OCI-M1 (cell line): Measurements from ENCODE around the gene TRIM29.
A peak's percentile ranks its signal among the peaks of the same experiment; 100 is the strongest.
"Not testable (repeated sequence)": the region's sequence is repeated elsewhere in the genome, so short reads cannot be mapped to it uniquely, and the experiment has no call there.

Source experiments
- DNase-seq: peaks from one replicate; lab custom pipeline; 2025; lab: John Stamatoyannopoulos, UW

The TRIM29 gene, protein sequence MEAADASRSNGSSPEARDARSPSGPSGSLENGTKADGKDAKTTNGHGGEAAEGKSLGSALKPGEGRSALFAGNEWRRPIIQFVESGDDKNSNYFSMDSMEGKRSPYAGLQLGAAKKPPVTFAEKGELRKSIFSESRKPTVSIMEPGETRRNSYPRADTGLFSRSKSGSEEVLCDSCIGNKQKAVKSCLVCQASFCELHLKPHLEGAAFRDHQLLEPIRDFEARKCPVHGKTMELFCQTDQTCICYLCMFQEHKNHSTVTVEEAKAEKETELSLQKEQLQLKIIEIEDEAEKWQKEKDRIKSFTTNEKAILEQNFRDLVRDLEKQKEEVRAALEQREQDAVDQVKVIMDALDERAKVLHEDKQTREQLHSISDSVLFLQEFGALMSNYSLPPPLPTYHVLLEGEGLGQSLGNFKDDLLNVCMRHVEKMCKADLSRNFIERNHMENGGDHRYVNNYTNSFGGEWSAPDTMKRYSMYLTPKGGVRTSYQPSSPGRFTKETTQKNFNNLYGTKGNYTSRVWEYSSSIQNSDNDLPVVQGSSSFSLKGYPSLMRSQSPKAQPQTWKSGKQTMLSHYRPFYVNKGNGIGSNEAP

GRCh38 chr11:120137611-120138521 lies at the start of gene TRIM29:
Gene TRIM29, minus strand, starts transcription at chr11:120138113. Its CDS starts 82 bp downstream, at chr11:120138031.
- no peak for DNase-seq

GRCh38 chr11:120186774-120187591 lies 49.1 kb upstream of the TRIM29 start:
- no peak for DNase-seq

DNA sequence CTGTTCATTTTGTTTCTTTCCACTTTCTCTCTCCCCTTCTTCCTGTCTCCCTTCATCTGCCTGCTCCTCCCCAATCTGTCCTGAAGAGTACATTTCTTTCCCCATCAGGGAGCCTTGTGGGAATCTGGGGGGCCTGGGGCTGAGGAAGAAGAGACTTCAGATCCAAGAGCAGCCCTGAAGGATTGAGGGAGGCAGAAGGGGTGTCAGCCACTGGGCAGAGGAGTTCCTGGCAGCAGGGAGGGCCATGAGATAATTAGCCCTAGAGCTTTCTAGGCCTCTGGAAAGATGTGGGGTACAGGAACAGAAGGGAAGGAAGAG lies 48.5 kb upstream of the TRIM29 start:
- DNase-seq = no peak

DNA sequence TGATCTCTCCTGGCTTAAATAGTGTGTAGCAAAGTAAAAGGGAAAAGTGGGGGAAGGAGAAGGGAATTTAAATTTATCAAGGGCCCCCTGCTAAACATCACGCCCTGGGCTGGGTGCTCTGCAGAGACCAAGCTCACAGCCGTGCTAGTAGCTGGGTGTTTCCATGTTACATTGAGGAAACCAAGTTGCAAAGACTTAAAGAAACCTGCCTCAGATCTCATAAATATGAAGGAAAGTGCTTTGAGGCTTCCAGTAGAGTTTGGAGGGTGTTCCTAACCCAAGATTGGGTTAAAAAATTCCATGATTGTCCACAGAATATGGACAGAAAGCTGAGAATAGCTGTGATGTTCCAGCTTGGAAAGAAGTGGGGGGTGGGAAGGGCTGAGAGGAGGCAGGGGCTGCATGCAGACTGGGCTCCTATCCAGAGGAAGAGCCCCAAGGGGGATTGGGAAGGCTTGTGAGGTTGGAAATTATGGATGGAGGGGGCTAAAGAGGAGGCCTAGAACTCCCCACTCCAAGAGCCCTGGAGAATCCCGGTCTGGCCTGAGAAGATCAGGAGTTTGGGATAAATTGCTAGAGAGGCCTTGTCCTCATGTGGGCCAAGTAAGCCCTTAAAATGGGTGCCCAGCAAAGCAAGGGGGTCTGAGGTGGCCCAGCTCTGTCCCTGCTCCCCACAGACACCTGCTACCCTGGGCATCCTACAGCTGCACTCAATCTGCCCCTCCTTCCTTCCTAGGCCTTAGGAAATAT lies 48.0 kb upstream of the TRIM29 start:
- DNase-seq = no peak

- no peak for DNase-seq
Measured at GRCh38 chr11:120184946-120185705, 47.2 kb upstream of the TRIM29 start.

DNA sequence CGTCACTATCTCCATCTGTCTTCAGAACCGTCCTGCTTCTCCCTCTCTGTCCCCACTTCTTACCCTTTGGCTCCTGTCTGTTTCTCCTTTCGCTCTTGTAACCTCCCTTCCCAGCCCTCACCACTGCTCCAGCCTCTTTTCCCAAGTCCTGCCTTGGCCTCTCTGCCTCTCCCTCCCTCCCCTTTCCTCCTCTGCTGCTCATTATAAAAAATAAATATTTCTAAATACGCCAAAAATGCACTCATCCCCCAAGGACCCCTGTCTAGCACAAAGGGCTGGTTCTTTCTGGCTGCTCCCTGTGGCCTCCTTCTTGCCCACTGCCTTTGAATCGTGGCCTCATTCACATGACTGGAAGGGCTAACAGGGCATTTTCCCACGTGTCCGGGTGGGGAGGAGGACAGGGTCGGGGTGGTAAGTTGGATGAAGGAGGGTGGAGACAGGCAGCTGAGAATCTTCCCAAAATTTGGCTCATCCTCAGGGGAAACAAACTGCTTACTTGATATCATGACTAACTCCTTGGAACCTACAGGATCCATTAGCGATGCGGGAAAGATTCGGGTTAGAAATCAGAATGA lies 46.5 kb upstream of the TRIM29 start:
- no peak for DNase-seq

DNA sequence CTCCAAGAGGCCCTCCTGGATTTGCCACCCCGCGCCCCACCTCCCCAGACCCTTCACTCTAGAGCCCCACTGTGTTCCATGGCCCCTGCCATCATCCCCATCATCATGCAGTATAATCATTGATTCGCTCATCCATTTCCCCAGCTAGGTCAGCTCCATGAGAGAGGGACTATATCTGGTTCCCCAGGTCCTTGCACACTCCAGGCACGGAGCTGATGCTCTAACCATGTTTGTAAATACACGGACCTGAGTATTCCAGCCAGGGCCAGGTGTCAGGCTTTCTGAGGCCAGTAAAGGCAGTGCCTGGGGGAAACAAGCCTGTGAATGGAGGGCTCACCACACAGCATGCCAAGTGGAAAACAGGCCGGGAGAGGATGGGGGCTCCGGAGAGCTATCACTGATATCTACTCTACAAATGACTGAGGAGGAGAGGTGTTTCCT lies 45.8 kb upstream of the TRIM29 start:
- no peak for DNase-seq

GRCh38 chr11:120182790-120183491 lies 45.0 kb upstream of the TRIM29 start:
- DNase-seq = peak; percentile 70

DNA sequence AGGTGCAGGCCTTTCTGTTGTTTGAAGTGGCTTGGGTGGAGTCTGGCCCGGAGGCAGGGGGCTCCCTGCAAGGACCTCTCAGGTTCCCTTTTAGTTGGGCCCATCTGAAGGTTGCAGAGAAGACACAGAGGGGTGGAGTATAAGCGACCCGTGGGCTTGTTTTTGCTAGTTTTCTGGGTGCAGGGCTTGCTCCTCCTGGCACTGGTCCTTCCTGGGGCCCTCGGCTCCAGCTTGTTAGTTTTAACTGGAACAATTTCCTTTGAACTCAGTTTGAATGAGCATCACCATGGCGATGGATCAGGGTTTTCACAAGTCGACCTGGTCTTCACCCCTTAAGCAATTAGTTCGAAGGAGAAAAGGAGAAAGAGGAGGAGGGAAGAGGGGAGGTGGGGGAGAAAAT lies 44.5 kb upstream of the TRIM29 start:
- DNase-seq = no peak

- no peak for DNase-seq
Measured at GRCh38 chr11:120181376-120181975, 43.6 kb upstream of the TRIM29 start.

GRCh38 chr11:120180551-120181232 lies 42.8 kb upstream of the TRIM29 start:
- DNase-seq = no peak

GRCh38 chr11:120180063-120180462 lies 42.1 kb upstream of the TRIM29 start:
- DNase-seq = not testable (repeated sequence)

- no peak for DNase-seq
Measured at GRCh38 chr11:120179057-120179672, 41.3 kb upstream of the TRIM29 start.

DNA sequence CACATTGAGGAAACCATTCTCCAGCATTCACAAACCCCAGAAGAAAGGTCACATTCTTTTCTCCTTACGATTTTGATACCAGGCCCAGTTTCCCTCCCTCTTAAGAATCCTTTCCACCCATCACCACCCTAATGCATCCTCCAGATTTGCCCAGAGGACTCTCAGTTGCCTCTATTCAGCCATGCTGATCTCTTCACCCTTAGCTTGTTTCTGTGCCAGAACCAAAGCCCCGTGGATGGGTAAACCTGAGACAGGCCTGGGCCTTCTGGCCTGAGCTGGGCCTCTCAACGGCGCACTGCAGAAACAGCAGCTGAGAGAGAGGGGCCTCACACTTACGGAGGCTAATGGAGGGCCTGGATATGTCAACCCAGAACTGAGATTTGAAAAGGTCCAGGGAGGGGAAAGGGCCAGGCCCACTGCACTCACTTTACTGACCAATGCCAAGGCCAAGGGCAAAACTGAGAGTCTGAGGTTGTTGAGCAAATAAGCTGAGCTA lies 40.7 kb upstream of the TRIM29 start:
- DNase-seq = no peak

- DNase-seq = no peak
Measured at GRCh38 chr11:120174866-120175265, 37.0 kb upstream of the TRIM29 start.

GRCh38 chr11:120173807-120174206 lies 35.9 kb upstream of the TRIM29 start:
- no peak for DNase-seq

GRCh38 chr11:120173019-120173705 lies 35.2 kb upstream of the TRIM29 start:
- no peak for DNase-seq
